PC-9 (cell line): ENCODE data around the gene SEMA5A. TPM values are rescaled to one million over a fixed set of nuclear protein-coding genes. Genes with fewer than 3 reads are reported as not detected.

Experiments
- BruUV-seq: library from RNA; stranded (reverse); fragments of 400-500 nt; replicated peaks from 2 replicates; lab custom pipeline; 2021; lab: Mats Ljungman, UMichigan
- CTCF ChIA-PET: fragments of 300-600 bp; sonication (Branson Sonifier 250); formaldehyde crosslinking; loops from one replicate; lab custom pipeline; 2022; ENCODE audit warnings: antibody characterized with exemption; lab: Charles Lee
- POLR2A ChIA-PET: fragments of 300-600 bp; sonication (Branson Sonifier 250); formaldehyde crosslinking; loops from one replicate; lab custom pipeline; 2022; ENCODE audit warnings: antibody characterized with exemption; ENCODE audit not compliant: unreplicated experiment; lab: Charles Lee
- DNase-seq, 2 experiments: peaks; one replicate each; pipeline versions ENCODE4 v3.0.0 to v3.0.0-alpha.2; 2015 to 2022; ENCODE audit warnings: mixed read lengths in 1 of 2
- H2AFZ ChIP-seq: fragments of 200-600 bp; sonication (generic); 2 replicates; pipeline ENCODE4 v1.8.1; 2017; ENCODE audit warnings: antibody characterized with exemption
- H3F3A ChIP-seq: fragments of 200-600 bp; sonication (generic); 2 replicates; pipeline ENCODE4 v1.8.1; 2017; ENCODE audit warnings: antibody characterized with exemption, mild to moderate bottlenecking, low read depth; ENCODE audit not compliant: insufficient read depth
- H3K27ac ChIP-seq: fragments of 200-600 bp; sonication (generic); 2 replicates; pipeline ENCODE4 v1.6.1; 2016; ENCODE audit warnings: mixed run types
- H3K27me3 ChIP-seq: fragments of 200-600 bp; sonication (generic); 2 replicates; pipeline ENCODE4 v1.6.1; 2016; ENCODE audit warnings: low read depth, mixed run types; ENCODE audit not compliant: insufficient read depth
- H3K36me3 ChIP-seq: fragments of 200-600 bp; sonication (generic); 2 replicates; pipeline ENCODE4 v1.6.1; 2016; ENCODE audit warnings: low read depth, mixed run types
- H3K4me1 ChIP-seq: fragments of 200-600 bp; sonication (generic); replicated peaks from 2 replicates; pipeline ENCODE4 v1.6.1; 2016; ENCODE audit warnings: mixed run types; ENCODE audit not compliant: insufficient read depth
- H3K4me2 ChIP-seq: fragments of 200-600 bp; sonication (generic); 2 replicates; pipeline ENCODE4 v1.6.1; 2017; ENCODE audit warnings: mixed run types
- H3K4me3 ChIP-seq: fragments of 200-600 bp; sonication (generic); 2 replicates; pipeline ENCODE4 v1.6.1; 2016; ENCODE audit warnings: mixed run types
- H3K79me2 ChIP-seq: fragments of 200-600 bp; sonication (generic); 2 replicates; pipeline ENCODE4 v1.6.1; 2017; ENCODE audit warnings: low read depth, mixed run types
- H3K9me2 ChIP-seq: fragments of 200-600 bp; sonication (generic); 2 replicates; pipeline ENCODE4 v1.8.1; 2017; ENCODE audit warnings: mild to moderate bottlenecking; ENCODE audit not compliant: insufficient read depth
- H3K9me3 ChIP-seq: fragments of 200-600 bp; sonication (generic); 2 replicates; pipeline ENCODE4 v1.8.1; 2016; ENCODE audit warnings: low read depth; ENCODE audit not compliant: insufficient read depth
- H4K20me1 ChIP-seq: fragments of 200-600 bp; sonication (generic); 2 replicates; pipeline ENCODE4 v1.8.1; 2017; ENCODE audit not compliant: insufficient read depth
- EZH2 ChIP-seq: fragments of 200-600 bp; sonication (generic); IDR thresholded peaks from 2 replicates; pipeline ENCODE4 v1.8.0; 2017; ENCODE audit warnings: antibody characterized with exemption, low read depth
- intact Hi-C: fragments of 100-400 bp; cut with micrococcal nuclease; formaldehyde crosslinking; loops from one replicate; pipeline ENCODE4 v1.10.0; 2022; ENCODE audit not compliant: unreplicated experiment
- total RNA-seq: library from RNA; stranded (reverse); gene quantifications from 2 replicates; pipeline ENCODE4 v1.2.3, GENCODE V29; 2021
- TF ChIP-seq, protein P1 (sequence below): fragments of 200-600 bp; sonication (generic); conservative IDR thresholded peaks from 2 replicates; pipeline ENCODE4 v1.6.1; 2017; ENCODE audit warnings: mixed run types, antibody characterized with exemption, mild to moderate bottlenecking, moderate library complexity

The SEMA5A gene
- total RNA-seq, 1 experiment from 2014 or later, result not detected

DNA sequence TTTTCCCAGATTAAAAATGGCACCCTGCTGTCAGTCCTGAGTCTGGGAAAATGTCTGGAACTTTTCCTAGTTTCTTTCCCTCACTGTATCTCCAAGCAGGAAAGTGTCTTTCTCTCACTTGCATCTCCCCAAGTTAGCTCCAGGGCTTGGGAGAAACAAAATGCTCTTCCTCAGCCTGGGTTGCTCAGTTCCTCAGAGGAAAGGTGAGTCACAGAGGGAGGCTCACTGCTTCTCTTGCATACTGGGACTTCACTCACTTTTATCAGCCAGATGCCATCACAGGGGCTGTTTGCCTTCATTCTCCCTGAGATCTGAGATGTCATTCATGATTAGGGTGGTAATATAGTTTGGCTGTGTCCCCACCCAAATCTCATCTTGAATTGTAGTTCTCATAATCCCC, 519.9 kb downstream of the SEMA5A start:
- POLR2A ChIA-PET, result no interaction called here
- Histone ChIP-seq H3K9me2 (no peaks in the 10 kb centered on the region), H3K9me3 (0 out of 2 replicates have a peak, but pooled peaks cover 23% of the 10 kb centered on the region), H3K4me3 (no peak overlapping the region), H3F3A (no peaks in the 10 kb centered on the region), H3K27ac (no peak overlapping the region), H4K20me1 (no peaks in the 10 kb centered on the region), H2AFZ (no peak overlapping the region), H3K36me3 (no peaks in the 10 kb centered on the region), H3K79me2 (no peaks in the 10 kb centered on the region), H3K4me2 (no peak overlapping the region), H3K27me3 (no peaks in the 10 kb centered on the region), H3K4me1 (no peaks in the 10 kb centered on the region)
- TF ChIP-seq, protein P1, sequence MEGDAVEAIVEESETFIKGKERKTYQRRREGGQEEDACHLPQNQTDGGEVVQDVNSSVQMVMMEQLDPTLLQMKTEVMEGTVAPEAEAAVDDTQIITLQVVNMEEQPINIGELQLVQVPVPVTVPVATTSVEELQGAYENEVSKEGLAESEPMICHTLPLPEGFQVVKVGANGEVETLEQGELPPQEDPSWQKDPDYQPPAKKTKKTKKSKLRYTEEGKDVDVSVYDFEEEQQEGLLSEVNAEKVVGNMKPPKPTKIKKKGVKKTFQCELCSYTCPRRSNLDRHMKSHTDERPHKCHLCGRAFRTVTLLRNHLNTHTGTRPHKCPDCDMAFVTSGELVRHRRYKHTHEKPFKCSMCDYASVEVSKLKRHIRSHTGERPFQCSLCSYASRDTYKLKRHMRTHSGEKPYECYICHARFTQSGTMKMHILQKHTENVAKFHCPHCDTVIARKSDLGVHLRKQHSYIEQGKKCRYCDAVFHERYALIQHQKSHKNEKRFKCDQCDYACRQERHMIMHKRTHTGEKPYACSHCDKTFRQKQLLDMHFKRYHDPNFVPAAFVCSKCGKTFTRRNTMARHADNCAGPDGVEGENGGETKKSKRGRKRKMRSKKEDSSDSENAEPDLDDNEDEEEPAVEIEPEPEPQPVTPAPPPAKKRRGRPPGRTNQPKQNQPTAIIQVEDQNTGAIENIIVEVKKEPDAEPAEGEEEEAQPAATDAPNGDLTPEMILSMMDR, result no peak
- TF ChIP-seq EZH2, result no peak
- CTCF ChIA-PET, result no interaction called here
- no TSS peak for BruUV-seq
- no peak for DNase-seq
- intact Hi-C loops, result no loop called here

DNA sequence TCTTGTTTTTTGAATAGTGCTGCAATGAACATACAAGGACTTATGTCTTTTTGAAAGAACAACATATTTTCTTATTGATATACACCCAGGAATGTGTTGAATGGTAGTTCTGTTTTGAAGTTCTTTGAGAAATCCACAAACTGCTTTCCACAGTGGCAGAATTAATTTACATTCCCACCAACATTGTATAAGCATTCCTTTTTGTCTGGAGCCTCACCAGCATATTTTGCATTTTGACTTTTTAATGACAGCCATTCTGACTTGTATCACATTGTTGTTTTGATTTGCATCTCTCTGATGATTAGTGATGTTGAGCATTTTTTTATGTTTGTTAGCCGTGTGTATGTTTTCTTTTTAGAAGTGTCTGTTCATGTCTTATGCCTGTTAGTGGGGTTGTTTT, 524.9 kb downstream of the SEMA5A start:
- POLR2A ChIA-PET, result no interaction called here
- no peak for TF ChIP-seq EZH2
- TF ChIP-seq, protein P1, result no peak
- H3K9me3 ChIP-seq, result 0 out of 2 replicates have a peak, but pooled peaks cover 27% of the 10 kb centered on the region
- H3F3A ChIP-seq, result no peaks in the 10 kb centered on the region
- CTCF ChIA-PET, result no interaction called here
- H3K4me2 ChIP-seq, result no peak overlapping the region
- no peak overlapping the region for H3K4me3 ChIP-seq
- H3K27ac ChIP-seq, result no peak overlapping the region
- H3K4me1 ChIP-seq, result no peaks in the 10 kb centered on the region
- intact Hi-C loops, result no loop called here
- no peak overlapping the region for H2AFZ ChIP-seq
- H3K27me3 ChIP-seq, result no peaks in the 10 kb centered on the region
- no peaks in the 10 kb centered on the region for H3K36me3 ChIP-seq
- BruUV-seq, result no TSS peak
- H3K9me2 ChIP-seq, result no peaks in the 10 kb centered on the region
- H3K79me2 ChIP-seq, result no peaks in the 10 kb centered on the region
- DNase-seq, result no peak
- H4K20me1 ChIP-seq, result no peaks in the 10 kb centered on the region

DNA sequence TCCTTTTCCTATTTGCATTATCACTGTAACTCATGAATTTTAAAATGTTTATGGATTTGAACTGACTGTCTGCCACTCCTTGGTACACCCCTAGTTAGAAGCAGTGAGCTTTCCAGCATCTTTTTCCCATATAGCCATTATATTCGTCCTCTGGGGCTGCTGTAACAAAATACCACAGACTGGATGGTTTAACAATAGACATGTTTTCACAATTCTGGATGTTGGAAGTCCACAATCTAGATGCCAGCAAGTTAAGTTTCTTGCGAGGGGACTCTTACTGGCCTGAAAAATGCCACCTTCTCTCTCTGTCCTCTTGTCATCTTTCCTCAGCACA, 530.0 kb downstream of the SEMA5A start:
- CTCF ChIA-PET, result no interaction called here
- POLR2A ChIA-PET, result no interaction called here

More for the DNA sequence above, 530.0 kb downstream of the SEMA5A start:
- no peaks in the 10 kb centered on the region for H3F3A ChIP-seq
- intact Hi-C loops, result no loop called here
- H3K36me3 ChIP-seq, result no peaks in the 10 kb centered on the region
- no peak overlapping the region for H2AFZ ChIP-seq
- DNase-seq, result no peak
- H3K27me3 ChIP-seq, result no peaks in the 10 kb centered on the region
- BruUV-seq, result no TSS peak
- TF ChIP-seq, protein P1, result no peak
- TF ChIP-seq EZH2, result no peak
- no peak overlapping the region for H3K4me2 ChIP-seq
- H3K79me2 ChIP-seq, result no peaks in the 10 kb centered on the region
- H3K4me3 ChIP-seq, result no peak overlapping the region
- H3K4me1 ChIP-seq, result no peaks in the 10 kb centered on the region
- H3K9me3 ChIP-seq, result 0 out of 2 replicates have a peak, but pooled peaks cover 10% of the 10 kb centered on the region
- no peak overlapping the region for H3K27ac ChIP-seq
- no peaks in the 10 kb centered on the region for H3K9me2 ChIP-seq
- no peaks in the 10 kb centered on the region for H4K20me1 ChIP-seq
